DND-41 (cell line): ENCODE results near the gene SYT1.
"Not testable (repeated sequence)": the region's sequence is repeated elsewhere in the genome, so short reads cannot be mapped to it uniquely, and the experiment has no call there.

ENCODE experiments used
- ATAC-seq: fragments of 200-7000 bp; cut with Tn5 transposase; 3 replicates; pipeline ENCODE4 v1.9.1; 2021; ENCODE audit warnings: low read depth; ENCODE audit not compliant: insufficient read depth
- DNase-seq: peaks from one replicate; pipeline ENCODE4 v3.0.0-alpha.2; 2020
- H2AFZ ChIP-seq: 2 replicates; pipeline ENCODE4 v1.6.0; 2012; ENCODE audit warnings: low read depth, low read length
- H3K27ac ChIP-seq: 2 replicates; pipeline ENCODE4 v1.5.1; 2012; ENCODE audit warnings: low read length, inconsistent platforms
- H3K27me3 ChIP-seq: fragments of 200-600 bp; sonication (generic); 2 replicates; pipeline ENCODE4 v1.6.0; 2012; ENCODE audit warnings: low read length, mild to moderate bottlenecking, inconsistent platforms; ENCODE audit not compliant: insufficient read depth, poor library complexity
- H3K36me3 ChIP-seq: 2 replicates; pipeline ENCODE4 v1.5.1; 2012; ENCODE audit warnings: low read length, inconsistent platforms; ENCODE audit not compliant: insufficient read depth
- H3K4me1 ChIP-seq: 2 replicates; pipeline ENCODE4 v1.5.1; 2012; ENCODE audit warnings: mild to moderate bottlenecking, low read length; ENCODE audit not compliant: insufficient read depth
- H3K4me2 ChIP-seq: 2 replicates; pipeline ENCODE4 v1.6.0; 2012; ENCODE audit warnings: mild to moderate bottlenecking, moderate library complexity, low read length, inconsistent platforms; ENCODE audit not compliant: insufficient read depth
- H3K4me3 ChIP-seq, 2 experiments: fragments of 200-600 bp in 1 of 2; shearing (Covaris generic) in 1 of 2; 2 replicates each; pipeline ENCODE4 v1.5.1; 2012 to 2016; ENCODE audit warnings: inconsistent platforms in 2 of 2, low read length in 2 of 2, mild to moderate bottlenecking in 2 of 2, low read depth in 1 of 2, moderate library complexity in 1 of 2
- H3K79me2 ChIP-seq: 2 replicates; pipeline ENCODE4 v1.6.0; 2012; ENCODE audit warnings: low read length, inconsistent platforms; ENCODE audit not compliant: insufficient read depth
- H3K9ac ChIP-seq: 2 replicates; pipeline ENCODE4 v1.6.0; 2012; ENCODE audit warnings: low read depth, mild to moderate bottlenecking, inconsistent platforms, low read length, moderate library complexity
- H3K9me3 ChIP-seq: 2 replicates; pipeline ENCODE4 v1.5.1; 2012; ENCODE audit warnings: low read length, moderate library complexity, mild to moderate bottlenecking, inconsistent platforms; ENCODE audit not compliant: insufficient read depth, severe bottlenecking
- H4K20me1 ChIP-seq: 2 replicates; pipeline ENCODE4 v1.6.0; 2012; ENCODE audit warnings: low read length; ENCODE audit not compliant: insufficient read depth
- CTCF ChIP-seq: IDR thresholded peaks from 2 replicates; pipeline ENCODE4 v1.5.1; 2012; ENCODE audit warnings: borderline replicate concordance, low read length, moderate library complexity, mild to moderate bottlenecking; ENCODE audit not compliant: poor library complexity, severe bottlenecking; ENCODE audit errors: extremely low read depth
- EZH2 ChIP-seq: IDR thresholded peaks from 3 replicates; pipeline ENCODE4 v1.6.1; 2012; ENCODE audit warnings: borderline replicate concordance, low read depth, mild to moderate bottlenecking, moderate library complexity, low read length, inconsistent platforms; ENCODE audit not compliant: severe bottlenecking

SYT1 gene

DNA sequence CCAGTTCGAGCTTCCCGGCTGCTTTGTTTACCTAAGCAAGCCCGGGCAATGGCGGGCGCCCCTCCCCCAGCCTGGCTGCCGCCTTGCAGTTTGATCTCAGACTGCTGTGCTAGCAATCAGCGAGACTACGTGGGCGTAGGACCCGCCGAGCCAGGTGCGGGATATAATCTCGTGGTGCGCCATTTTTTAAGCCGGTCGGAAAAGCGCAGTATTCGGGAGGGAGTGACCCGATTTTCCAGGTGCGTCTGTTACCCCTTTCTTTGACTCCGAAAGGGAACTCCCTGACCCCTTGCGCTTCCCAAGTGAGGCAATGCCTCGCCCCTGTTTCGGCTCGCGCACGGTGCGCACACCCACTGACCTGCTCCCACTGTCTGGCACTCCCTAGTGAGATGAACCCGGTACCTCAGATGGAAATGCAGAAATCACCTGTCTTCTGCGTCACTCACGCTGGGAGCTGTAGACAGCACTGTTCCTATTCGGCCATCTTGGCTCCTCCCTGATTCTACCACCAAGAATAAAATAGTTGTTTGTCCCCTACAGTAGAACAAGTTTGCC lies 180.7 kb downstream of the SYT1 start:
- H3K4me1 ChIP-seq, H3K9ac ChIP-seq, H4K20me1 ChIP-seq, H2AFZ ChIP-seq, H3K4me3 ChIP-seq, DNase-seq, H3K36me3 ChIP-seq, H3K27me3 ChIP-seq, H3K4me2 ChIP-seq, H3K79me2 ChIP-seq, H3K9me3 ChIP-seq, ATAC-seq, H3K27ac ChIP-seq: not testable (repeated sequence)

DNA sequence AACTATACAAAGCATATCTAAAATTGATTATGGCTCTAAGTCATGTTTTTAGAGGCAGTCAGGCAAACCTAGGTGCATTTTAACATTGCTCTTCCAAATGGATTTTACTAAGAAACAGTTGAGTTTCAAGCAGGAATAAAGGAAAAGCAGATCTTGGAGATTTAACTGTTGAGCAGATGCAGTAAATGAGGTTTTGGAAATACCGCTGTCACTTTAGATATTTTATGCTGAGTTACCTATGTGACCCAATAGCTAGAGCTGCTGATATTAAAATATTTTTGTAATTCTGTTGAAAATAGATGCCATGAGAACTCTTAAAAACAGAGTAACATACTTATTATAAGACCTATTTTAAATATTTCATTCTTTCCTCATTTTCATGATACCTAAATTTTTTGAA lies 181.4 kb downstream of the SYT1 start:
- no peak overlapping the region for H3K4me2 ChIP-seq
- H3K27me3 ChIP-seq: no peaks in the 10 kb centered on the region
- no peak overlapping the region for H2AFZ ChIP-seq
- no peak for ATAC-seq
- H3K27ac ChIP-seq: no peak overlapping the region
- no peaks in the 10 kb centered on the region for H3K4me1 ChIP-seq
- DNase-seq: no peak
- no peaks in the 10 kb centered on the region for H3K79me2 ChIP-seq
- no peak overlapping the region for H3K9ac ChIP-seq
- no peak overlapping the region for H3K4me3 ChIP-seq
- TF ChIP-seq EZH2 (no peak), CTCF (no peak)
- no peaks in the 10 kb centered on the region for H3K36me3 ChIP-seq
- peaks cover 2% of the 10 kb centered on the region for H3K9me3 ChIP-seq
- H4K20me1 ChIP-seq: no peaks in the 10 kb centered on the region

GRCh38 chr12:79048962-79049361 lies 184.4 kb downstream of the SYT1 start:
- TF ChIP-seq EZH2 (no peak), CTCF (no peak)
- no peak overlapping the region for H3K4me3 ChIP-seq
- ATAC-seq: no peak

DNA sequence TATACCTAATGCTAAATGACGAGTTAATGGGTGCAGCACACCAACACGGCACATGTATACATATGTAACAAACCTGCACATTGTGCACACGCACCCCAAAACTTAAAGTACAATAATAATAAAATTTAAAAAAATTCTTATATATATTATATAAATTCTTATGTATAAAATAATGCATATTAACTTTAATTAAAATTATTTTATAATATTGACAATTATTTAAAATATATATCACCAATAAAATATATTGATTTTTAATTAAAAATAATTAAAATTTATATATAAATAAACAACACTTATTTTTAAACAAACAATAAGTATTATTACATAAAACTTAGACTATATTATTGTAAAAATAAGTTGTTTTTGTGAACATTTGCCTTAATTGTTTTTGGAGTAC lies 188.8 kb downstream of the SYT1 start:
- TF ChIP-seq CTCF: no peak
- no peak for TF ChIP-seq EZH2
- Histone ChIP-seq H3K36me3 (no peaks in the 10 kb centered on the region), H3K27ac (no peak overlapping the region), H3K4me3 (no peak overlapping the region), H3K79me2 (no peaks in the 10 kb centered on the region), H3K4me2 (no peak overlapping the region), H3K27me3 (no peaks in the 10 kb centered on the region), H3K4me1 (peaks cover 11% of the 10 kb centered on the region), H2AFZ (no peak overlapping the region), H4K20me1 (no peaks in the 10 kb centered on the region), H3K9me3 (no peaks in the 10 kb centered on the region), H3K9ac (no peak overlapping the region)
- no peak for ATAC-seq
- DNase-seq: no peak

More at GRCh38 chr12:79048962-79049361, 184.4 kb downstream of the SYT1 start:
- H3K4me2 ChIP-seq: no peak overlapping the region
- no peak overlapping the region for H2AFZ ChIP-seq
- H3K27ac ChIP-seq: no peak overlapping the region
- H3K4me1 ChIP-seq: no peaks in the 10 kb centered on the region
- H3K9ac ChIP-seq: no peak overlapping the region
- no peaks in the 10 kb centered on the region for H3K79me2 ChIP-seq
- H4K20me1 ChIP-seq: no peaks in the 10 kb centered on the region
- H3K9me3 ChIP-seq: peaks cover 2% of the 10 kb centered on the region
- no peaks in the 10 kb centered on the region for H3K27me3 ChIP-seq
- no peak for DNase-seq
- no peaks in the 10 kb centered on the region for H3K36me3 ChIP-seq
